Panc1 (cell line): Measurements from ENCODE around the gene UBE2E2. TPM values are rescaled to one million over a fixed set of nuclear protein-coding genes. Genes with fewer than 3 reads are reported as not detected.

Experiments used
- ATAC-seq: fragments of 200-7000 bp; cut with Tn5 transposase; 2 replicates; pipeline ENCODE4 v1.9.1; 2020; ENCODE audit warnings: mild to moderate bottlenecking, moderate library complexity
- BruUV-seq: library from RNA; stranded (reverse); fragments of 400-500 nt; replicated peaks from 2 replicates; lab custom pipeline; 2021; lab: Mats Ljungman, UMichigan
- CTCF ChIA-PET: fragments of 300-600 bp; sonication (Branson Sonifier 250); formaldehyde crosslinking; loops from one replicate; lab custom pipeline; 2022; ENCODE audit warnings: antibody characterized with exemption; lab: Charles Lee
- POLR2A ChIA-PET: fragments of 300-600 bp; sonication (Branson Sonifier 250); formaldehyde crosslinking; loops from one replicate; lab custom pipeline; 2022; ENCODE audit warnings: antibody characterized with exemption; lab: Charles Lee
- DNase-seq: peaks from one replicate; pipeline ENCODE4 v3.0.0-alpha.2; 2010; ENCODE audit warnings: low read depth, low spot score
- H3K27ac ChIP-seq: 2 replicates; pipeline ENCODE4 v1.5.1; 2011; ENCODE audit warnings: mild to moderate bottlenecking, low read length, inconsistent platforms
- H3K27me3 ChIP-seq: fragments of 200-500 bp; sonication (Bioruptor generic); 2 replicates; pipeline ENCODE4 v1.6.0; 2014; ENCODE audit warnings: low read length, inconsistent platforms; ENCODE audit not compliant: control insufficient read depth, insufficient read depth
- H3K36me3 ChIP-seq: fragments of 200-500 bp; sonication (Bioruptor generic); 2 replicates; pipeline ENCODE4 v1.5.1; 2014; ENCODE audit warnings: inconsistent platforms, mild to moderate bottlenecking, low read length, moderate library complexity; ENCODE audit not compliant: control insufficient read depth, insufficient read depth
- H3K4me1 ChIP-seq: 2 replicates; pipeline ENCODE4 v1.5.1; 2011; ENCODE audit warnings: inconsistent platforms, mild to moderate bottlenecking, low read length, moderate library complexity; ENCODE audit not compliant: control insufficient read depth, insufficient read depth
- H3K4me3 ChIP-seq, 2 experiments: 2 replicates each; pipeline ENCODE4 v1.5.1; 2011 to 2012; ENCODE audit warnings: low read depth in 2 of 2, low read length in 2 of 2, mild to moderate bottlenecking in 2 of 2, inconsistent platforms in 1 of 2, moderate library complexity in 1 of 2
- H3K9me3 ChIP-seq: fragments of 200-500 bp; sonication (Bioruptor generic); 2 replicates; pipeline ENCODE4 v1.5.1; 2014; ENCODE audit warnings: low read depth, mild to moderate bottlenecking, inconsistent platforms, low read length, moderate library complexity; ENCODE audit not compliant: control insufficient read depth, insufficient read depth
- CTCF ChIP-seq: fragments of 450-650 bp; IDR thresholded peaks from 2 replicates; pipeline ENCODE4 v1.5.1; 2017; ENCODE audit warnings: mild to moderate bottlenecking
- POLR2AphosphoS5 ChIP-seq: IDR thresholded peaks from 2 replicates; pipeline ENCODE4 v1.6.1; 2012; ENCODE audit warnings: mild to moderate bottlenecking, low read depth, low read length, moderate library complexity
- REST ChIP-seq, 2 experiments: IDR thresholded peaks; 2 replicates each; pipeline ENCODE4 v1.6.1; 2011 to 2012; ENCODE audit warnings: low read depth in 2 of 2, control low read depth in 1 of 2, low read length in 1 of 2, mild to moderate bottlenecking in 1 of 2, moderate library complexity in 1 of 2; ENCODE audit not compliant: insufficient read depth in 1 of 2
- SIN3A ChIP-seq: IDR thresholded peaks from 2 replicates; pipeline ENCODE4 v1.6.1; 2012; ENCODE audit warnings: low read depth, mild to moderate bottlenecking, low read length, moderate library complexity, borderline replicate concordance; ENCODE audit not compliant: insufficient read depth
- TCF7L2 ChIP-seq: IDR thresholded peaks from 2 replicates; pipeline ENCODE4 v1.6.1; 2011; ENCODE audit warnings: mild to moderate bottlenecking, low read depth, low read length, inconsistent platforms
- in situ Hi-C: cut with HindIII; loops from 2 replicates; pipeline ENCODE4 v1.10.0; 2016; ENCODE audit warnings: low sequenced_read_pairs, low pct_unique_long_range_greater_than_20kb
- intact Hi-C: fragments of 100-400 bp; cut with micrococcal nuclease; formaldehyde crosslinking; loops from one replicate; pipeline ENCODE4 v1.10.0; 2022; ENCODE audit not compliant: unreplicated experiment
- total RNA-seq: library from RNA; stranded (reverse); gene quantifications from one replicate; pipeline ENCODE4 v1.2.1, GENCODE V29; 2021; ENCODE audit not compliant: unreplicated experiment

Gene UBE2E2
- total RNA-seq, 1 experiment from 2014 or later = 38.2 TPM

- intact Hi-C loops (no loop called here), in situ Hi-C loops (no loop called here)
- Histone ChIP-seq H3K4me1 (no peaks in the 10 kb centered on the region; the same call in 1 of the 2 replicates), H3K36me3 (no peaks in the 10 kb centered on the region), H3K4me3 (no peak overlapping the region), H3K9me3 (0 out of 2 replicates have a peak, but pooled peaks cover 5% of the 10 kb centered on the region), H3K27ac (no peak overlapping the region), H3K27me3 (no peaks in the 10 kb centered on the region)
- no TSS peak for BruUV-seq
- DNase-seq (no peak), ATAC-seq (no peak)
- TF ChIP-seq CTCF (no peak), SIN3A (no peak), POLR2AphosphoS5 (no peak), REST (IDR thresholded peaks at IDR 0.05; ENCODE audit: insufficient read depth in 1 of 2, low read depth in 2 of 2, low read length in 1 of 2) (no peak), TCF7L2 (no peak)
- ChIA-PET CTCF (no interaction called here), POLR2A (no interaction called here)
These were observed 18.0 kb downstream of the UBE2E2 start for GRCh38 chr3:23221136-23221535.

- no peak overlapping the region for H3K27ac ChIP-seq
- BruUV-seq = no TSS peak
- no peaks in the 10 kb centered on the region for H3K36me3 ChIP-seq
- ChIA-PET POLR2A (no interaction called here), CTCF (no interaction called here)
- intact Hi-C loops = no loop called here
- no peaks in the 10 kb centered on the region for H3K9me3 ChIP-seq
- DNase-seq (no peak), ATAC-seq (no peak)
- in situ Hi-C loops = no loop called here
- no peaks in the 10 kb centered on the region for H3K4me1 ChIP-seq
- no peak overlapping the region for H3K4me3 ChIP-seq
- TF ChIP-seq POLR2AphosphoS5 (no peak), REST (IDR thresholded peaks at IDR 0.05; ENCODE audit: insufficient read depth in 1 of 2, low read depth in 2 of 2, low read length in 1 of 2) (no peak), TCF7L2 (no peak)
- H3K27me3 ChIP-seq = no peaks in the 10 kb centered on the region
These were observed 28.9 kb downstream of the UBE2E2 start for GRCh38 chr3:23232016-23232415.
